HuH-7.5 (cell line): ENCODE measurements around the gene RPL5.

Source experiments
- DNase-seq: peaks from one replicate; pipeline ENCODE4 v3.0.0; 2011; ENCODE audit warnings: low spot score

The RPL5 gene

DNA sequence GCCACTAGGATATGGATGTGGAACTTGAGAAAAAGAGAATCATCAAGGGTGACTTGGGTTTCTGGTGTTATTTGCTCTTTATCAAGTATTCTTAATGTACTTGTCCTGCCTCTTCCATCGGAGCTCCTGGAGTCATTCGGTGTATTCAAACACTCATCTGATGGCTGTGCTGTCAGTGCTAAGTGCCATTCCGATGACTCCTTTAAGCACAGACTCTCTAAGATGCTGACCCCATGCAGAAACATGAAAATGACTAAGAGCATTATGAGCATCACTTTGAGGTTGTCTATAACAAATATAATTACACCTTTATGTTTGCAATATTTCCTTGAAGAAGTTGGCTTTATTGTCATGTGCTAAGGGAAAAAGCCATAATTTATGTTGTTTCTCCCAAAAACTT lies 11.3 kb upstream of the RPL5 start:
- DNase-seq = no peak

GRCh38 chr1:92822879-92823278 lies 9.0 kb upstream of the RPL5 start:
- no peak for DNase-seq

DNA sequence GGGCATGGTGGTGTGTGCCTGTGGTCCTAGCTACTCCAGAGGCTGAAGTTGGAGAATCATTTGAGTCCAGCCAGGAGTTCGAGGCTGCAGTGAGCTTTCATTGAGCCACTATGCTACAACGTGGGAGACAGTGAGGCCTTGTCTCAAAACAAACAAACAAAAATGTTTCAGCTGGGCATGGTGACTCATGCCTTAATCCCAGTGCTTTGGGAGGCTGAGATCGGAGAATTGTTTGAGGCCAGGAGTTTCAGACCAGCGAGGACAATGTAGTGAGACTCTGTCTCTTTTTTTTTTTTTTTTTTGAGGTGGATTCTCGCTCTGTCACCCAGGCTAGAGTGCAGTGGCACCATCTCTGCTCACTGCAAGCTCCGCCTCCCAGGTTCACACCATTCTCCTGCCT lies 5.0 kb upstream of the RPL5 start:
- no peak for DNase-seq

DNA sequence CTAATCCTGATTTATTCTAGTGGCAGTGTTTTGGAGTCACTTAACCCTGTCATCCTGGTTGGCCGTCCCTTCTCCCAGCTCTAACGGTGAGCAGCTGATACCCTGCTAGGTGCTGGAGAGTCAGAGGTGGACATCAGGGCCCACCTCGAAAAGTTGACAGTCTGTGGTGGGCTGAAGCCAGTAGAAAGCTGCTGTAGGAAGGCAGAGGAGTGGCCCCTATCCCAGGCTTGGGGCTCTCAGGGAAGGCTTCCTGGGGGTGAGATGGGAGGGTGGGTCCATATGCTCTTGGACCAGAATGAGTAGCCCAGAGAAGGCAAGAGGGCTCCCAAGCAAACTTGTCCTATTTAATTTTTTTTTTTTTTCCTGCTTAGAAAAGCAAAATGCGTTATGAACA lies 475 bp upstream of the RPL5 start:
- DNase-seq = no peak

DNA sequence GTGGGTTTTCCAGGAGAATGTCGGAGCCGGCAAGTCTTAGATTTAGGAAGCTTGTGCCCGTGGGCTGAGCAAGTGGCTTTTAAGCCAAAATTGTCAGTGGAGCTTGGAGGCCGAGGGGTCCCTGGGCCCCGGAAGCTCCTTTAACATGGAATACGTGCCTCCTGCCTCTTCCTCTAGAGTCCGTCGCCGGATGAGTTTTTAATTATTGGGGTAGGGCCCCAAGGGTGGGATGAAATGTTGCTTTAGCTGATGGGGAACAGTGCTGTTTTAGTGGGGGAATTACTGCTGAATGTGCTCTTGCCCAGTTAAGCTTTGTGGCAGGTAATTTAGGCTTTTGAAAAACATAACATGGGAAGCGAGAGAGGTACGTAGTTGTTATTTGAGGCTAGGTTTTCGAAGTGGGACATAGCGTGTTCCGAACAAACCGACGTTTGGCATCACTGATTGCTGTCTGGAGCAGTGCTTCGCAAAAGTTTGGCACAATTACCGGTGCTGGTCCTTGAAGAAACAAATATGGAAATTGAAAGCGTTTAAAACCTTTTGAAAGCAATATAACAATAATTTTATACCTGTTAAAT lies 786 bp downstream of the RPL5 start:
- no peak for DNase-seq

GRCh38 chr1:92833840-92834239 lies 2.0 kb downstream of the RPL5 start:
- DNase-seq = no peak

DNA sequence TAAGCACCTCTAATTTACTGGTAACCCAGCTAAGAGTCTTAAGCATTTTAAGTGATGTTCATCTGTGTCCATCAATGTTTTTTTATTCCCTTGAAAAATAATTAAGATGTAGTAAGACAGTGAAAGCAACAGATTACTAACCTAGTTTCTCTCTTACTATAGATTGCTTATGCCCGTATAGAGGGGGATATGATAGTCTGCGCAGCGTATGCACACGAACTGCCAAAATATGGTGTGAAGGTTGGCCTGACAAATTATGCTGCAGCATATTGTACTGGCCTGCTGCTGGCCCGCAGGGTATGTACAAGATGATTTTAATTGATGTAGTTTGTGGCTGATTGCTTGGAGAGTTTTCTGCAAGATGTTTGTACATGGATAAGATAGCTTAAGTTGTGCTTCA lies 2.8 kb downstream of the RPL5 start:
- DNase-seq = no peak

- no peak for DNase-seq
Observed at GRCh38 chr1:92837062-92837461, 5.2 kb downstream of the RPL5 start.

GRCh38 chr1:92838519-92838918 lies 6.7 kb downstream of the RPL5 start:
- DNase-seq = no peak

- no peak for DNase-seq
Observed at GRCh38 chr1:92839442-92839841, 7.6 kb downstream of the RPL5 start.

DNA sequence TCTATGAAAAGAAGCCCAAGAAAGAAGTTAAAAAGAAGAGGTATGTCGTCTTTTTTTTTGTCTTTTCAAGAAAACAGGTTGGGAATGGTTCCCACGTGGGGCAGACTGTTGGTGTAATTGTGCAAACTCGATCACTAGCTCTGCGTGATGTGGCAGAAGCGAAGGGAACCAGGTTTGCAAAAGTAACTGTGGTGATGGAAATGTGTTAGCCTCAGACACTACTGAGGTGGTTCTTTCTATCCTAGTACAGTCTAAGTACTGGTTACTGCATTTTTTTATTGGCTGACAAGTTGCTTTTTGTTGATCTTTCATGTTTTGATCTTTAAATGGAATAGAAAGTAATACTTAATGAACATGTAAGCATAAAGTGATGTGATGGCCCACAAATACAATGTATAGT lies 8.8 kb downstream of the RPL5 start:
- no peak for DNase-seq

GRCh38 chr1:92842082-92843045 lies 10.5 kb downstream of the RPL5 start:
- no peak for DNase-seq

DNA sequence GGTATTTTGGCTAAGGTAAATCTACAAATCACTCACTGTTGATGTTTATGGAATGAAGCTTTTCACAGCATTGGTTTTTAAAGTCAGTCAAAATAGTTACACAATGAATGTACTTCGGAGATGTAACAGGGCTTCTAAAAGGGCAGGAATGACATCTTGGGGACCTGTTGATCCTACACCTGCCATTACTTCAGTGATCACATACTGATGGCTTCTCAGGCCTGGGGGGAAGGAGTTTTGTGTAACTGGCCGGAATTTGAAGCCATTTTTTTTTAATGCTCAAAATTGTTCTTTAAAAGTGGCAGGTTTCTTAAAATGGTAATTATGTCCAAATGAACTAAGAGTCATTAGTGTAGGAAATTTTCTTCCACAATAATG lies 11.2 kb downstream of the RPL5 start:
- no peak for DNase-seq

GRCh38 chr1:92843429-92844352 lies 11.9 kb downstream of the RPL5 start:
- no peak for DNase-seq

DNA sequence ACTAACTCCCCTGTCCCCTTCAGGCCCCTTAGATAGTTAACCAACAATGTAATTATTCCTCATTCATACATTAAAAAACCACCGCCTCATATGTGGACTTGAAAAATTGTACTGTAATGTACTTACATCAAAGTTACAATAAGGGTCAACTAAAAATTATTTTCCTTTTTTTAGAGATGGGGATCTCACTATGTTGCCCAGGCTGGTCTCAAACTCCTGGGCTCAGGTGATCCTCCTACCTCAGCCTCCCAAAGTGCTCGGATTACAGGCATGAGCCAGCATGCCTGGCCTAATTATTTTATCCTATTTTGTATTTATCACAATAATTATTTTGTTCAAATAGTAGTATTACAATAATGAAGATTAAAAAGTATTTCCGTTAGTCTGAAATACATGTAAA lies 12.6 kb downstream of the RPL5 start:
- DNase-seq = no peak

GRCh38 chr1:92845908-92846307 lies 14.1 kb downstream of the RPL5 start:
- DNase-seq = no peak

DNA sequence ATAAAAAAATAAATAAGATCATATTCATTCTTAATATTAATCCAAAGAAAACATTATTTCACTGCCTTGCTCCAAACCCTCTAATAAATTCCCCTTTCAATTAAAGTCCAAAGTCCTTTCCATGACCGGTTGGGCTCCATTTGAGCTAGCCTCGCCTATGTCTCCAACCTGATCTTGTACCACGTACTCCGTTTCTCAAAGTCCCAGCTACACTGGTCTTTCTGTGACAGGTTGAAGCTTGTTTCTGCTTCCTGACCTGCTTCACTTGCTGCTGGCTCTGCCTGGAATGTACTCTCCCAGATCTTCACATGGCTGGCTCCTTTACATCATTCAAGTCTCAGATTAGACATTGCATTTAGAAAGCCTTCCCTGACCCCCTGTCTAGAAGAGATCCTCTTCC lies 16.4 kb downstream of the RPL5 start:
- no peak for DNase-seq

DNA sequence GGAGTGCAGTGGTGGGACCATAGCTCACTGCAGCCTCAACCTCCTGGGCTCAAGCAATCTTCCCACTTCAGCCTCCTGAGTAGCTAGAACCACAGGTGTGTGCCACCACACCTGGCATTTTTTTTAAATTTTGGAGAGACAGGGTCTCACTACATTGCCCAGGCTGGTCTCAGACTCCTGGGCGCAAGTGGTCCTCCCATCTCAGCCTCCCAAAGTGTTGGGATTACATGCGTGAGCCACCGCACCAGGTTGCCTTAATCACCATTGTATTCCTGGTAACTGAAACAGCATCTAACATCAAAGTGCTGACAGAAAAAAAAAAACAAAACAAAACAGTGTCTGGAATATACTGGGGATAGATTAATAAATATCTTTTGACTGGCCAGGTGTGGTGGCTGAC lies 18.2 kb downstream of the RPL5 start:
- DNase-seq = no peak

DNA sequence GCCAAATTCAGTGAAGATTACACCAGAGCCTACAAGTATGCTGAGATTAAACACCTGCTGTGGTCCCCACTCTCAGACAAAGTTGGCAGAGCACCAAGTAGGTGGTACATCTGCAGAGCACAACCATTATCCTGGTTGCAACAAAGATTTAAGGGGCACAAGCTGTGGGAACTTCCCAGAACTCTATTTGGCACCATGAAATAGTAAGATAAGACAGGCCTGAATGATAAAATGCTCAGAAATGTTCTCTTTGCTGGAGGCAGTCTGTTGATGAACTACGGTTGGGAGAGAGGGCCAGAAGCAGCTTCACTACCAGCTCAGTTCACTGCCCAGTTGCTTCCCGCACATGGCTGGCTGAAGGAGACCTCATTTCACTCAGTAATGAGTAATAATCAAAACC lies 19.9 kb downstream of the RPL5 start:
- no peak for DNase-seq

GRCh38 chr1:92853299-92853698 lies 21.5 kb downstream of the RPL5 start:
- DNase-seq = no peak

DNA sequence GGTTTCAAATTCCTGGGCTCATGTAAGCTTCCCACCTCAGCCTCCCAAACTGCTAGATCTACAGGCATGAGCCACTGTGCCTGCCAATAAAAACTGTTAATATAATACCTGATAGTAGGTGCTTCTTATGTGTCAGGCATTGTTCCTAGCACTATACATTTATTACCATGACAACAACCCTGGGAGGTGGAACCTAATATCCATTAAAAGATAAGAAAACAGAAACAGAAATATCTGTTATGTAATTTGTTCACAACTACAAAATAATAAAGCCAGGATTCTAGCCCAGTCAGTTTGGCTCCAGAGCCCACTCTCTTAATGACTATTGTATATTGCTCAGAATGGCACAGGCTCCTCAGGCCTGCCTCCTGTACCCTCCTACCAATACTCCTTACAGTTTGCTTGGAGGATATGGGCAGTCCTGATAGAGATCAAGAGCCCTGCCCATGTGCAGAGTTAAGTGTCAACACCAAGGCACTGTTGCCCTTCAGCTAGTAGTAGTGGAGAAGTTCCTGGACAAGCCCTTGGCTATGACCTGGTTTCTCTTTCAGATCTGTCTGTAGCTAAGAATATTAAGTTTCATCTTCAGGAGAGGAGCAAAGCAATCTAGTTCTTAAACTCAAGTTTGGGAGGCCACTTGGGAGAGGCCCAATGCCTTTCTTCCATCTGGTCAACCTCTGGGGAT lies 22.4 kb downstream of the RPL5 start:
- no peak for DNase-seq

- DNase-seq = no peak
Observed at GRCh38 chr1:92855236-92855635, 23.4 kb downstream of the RPL5 start.
